ENCODE results near the gene TCF25. TPM values are rescaled to one million over a fixed set of nuclear protein-coding genes. Genes with fewer than 3 reads are reported as not detected.
"Not testable (repeated sequence)": the region's sequence is repeated elsewhere in the genome, so short reads cannot be mapped to it uniquely, and the experiment has no call there.

TCF25 gene
- total RNA-seq, 1 donor from 2014 or later, result 210 TPM

DNA sequence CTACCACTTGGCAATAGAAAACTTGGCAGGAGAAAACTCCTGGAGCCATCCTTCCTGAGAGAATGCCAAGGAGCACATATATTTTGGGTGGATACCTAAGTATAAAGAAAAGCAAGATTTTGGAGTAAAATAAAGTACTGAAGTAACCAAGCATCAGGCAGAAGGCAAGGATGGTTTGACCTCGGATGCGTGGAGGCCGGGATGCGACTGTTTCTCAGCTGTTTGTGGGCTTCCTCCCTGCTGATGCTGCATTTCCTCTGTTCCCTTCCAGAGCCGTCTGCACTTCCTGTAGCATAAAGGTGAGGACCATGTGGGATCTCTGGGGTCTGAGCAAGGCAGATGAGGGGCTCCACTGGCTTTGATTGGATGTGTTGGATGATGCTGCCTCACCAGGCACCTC is 5.5 kb upstream of the TCF25 start:
- Mint-ChIP-seq H3K27ac (ENCODE audit: unreplicated experiment) (no peak overlapping the region), H3K4me3 (ENCODE audit: unreplicated experiment) (no peak overlapping the region), H3K36me3 (ENCODE audit: low read depth, unreplicated experiment) (peaks cover 8% of the 10 kb centered on the region), H3K27me3 (ENCODE audit: unreplicated experiment) (peaks cover 3% of the 10 kb centered on the region), H3K9me3 (ENCODE audit: unreplicated experiment) (no peaks in the 10 kb centered on the region), H3K4me1 (ENCODE audit: unreplicated experiment) (peaks cover 19% of the 10 kb centered on the region)
- no peak for DNase-seq (ENCODE audit: low spot score)
- no peak for TF ChIP-seq CTCF (IDR thresholded peaks at IDR 0.05; ENCODE audit: unreplicated experiment)

DNA sequence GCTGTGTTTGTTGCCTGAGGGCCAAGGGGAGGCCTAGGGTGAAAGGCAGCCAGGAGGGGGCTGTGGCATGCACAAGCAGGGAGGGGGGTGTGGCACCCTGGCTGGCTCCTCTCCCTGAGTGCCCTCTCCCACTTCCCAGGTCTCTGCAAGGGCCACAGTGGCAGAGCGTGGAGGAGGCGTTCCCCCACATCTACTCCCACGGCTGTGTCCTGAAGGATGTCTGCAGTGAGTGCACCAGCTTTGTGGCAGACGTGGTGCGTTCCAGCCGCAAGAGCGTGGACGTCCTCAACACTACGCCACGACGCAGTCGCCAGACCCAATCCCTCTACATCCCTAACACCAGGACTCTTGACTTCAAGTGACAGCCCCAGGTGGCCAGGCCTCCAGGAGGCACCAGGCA is 3.5 kb upstream of the TCF25 start:
- Mint-ChIP-seq H3K9me3 (ENCODE audit: unreplicated experiment) (no peaks in the 10 kb centered on the region), H3K4me3 (ENCODE audit: unreplicated experiment) (no peak overlapping the region), H3K36me3 (ENCODE audit: low read depth, unreplicated experiment) (peaks cover 7% of the 10 kb centered on the region), H3K4me1 (ENCODE audit: unreplicated experiment) (no peaks in the 10 kb centered on the region), H3K27me3 (ENCODE audit: unreplicated experiment) (peaks cover 10% of the 10 kb centered on the region), H3K27ac (ENCODE audit: unreplicated experiment) (no peak overlapping the region)
- no peak for TF ChIP-seq CTCF (IDR thresholded peaks at IDR 0.05; ENCODE audit: unreplicated experiment)
- DNase-seq (ENCODE audit: low spot score), result no peak

GRCh38 chr16:89870440-89870839 is 3.0 kb upstream of the TCF25 start:
- H3K36me3 Mint-ChIP-seq (ENCODE audit: low read depth, unreplicated experiment), result peaks cover 8% of the 10 kb centered on the region

DNA sequence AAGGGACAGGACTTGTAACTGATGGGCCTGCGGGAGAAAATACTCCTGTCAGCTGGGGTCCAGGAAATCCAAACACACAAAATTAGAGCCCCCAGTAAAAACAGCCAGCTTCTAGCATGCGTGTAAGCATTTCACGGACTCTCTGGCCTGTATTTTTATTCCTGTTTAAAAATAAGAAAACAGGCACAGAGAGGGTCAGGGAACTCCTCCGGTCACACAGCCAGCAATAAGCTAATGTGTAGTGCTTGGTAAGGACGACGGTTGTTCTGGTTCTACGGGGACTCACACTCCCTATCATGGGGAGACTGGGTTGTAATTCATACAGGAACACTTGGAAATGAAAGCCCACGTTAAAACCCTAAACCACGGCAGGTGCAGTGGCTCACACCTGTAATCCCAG is 1.5 kb upstream of the TCF25 start:
- Mint-ChIP-seq H3K36me3 (ENCODE audit: low read depth, unreplicated experiment) (peaks cover 8% of the 10 kb centered on the region), H3K27ac (ENCODE audit: unreplicated experiment) (no peak overlapping the region), H3K9me3 (ENCODE audit: unreplicated experiment) (no peaks in the 10 kb centered on the region), H3K4me1 (ENCODE audit: unreplicated experiment) (peaks cover 2% of the 10 kb centered on the region), H3K4me3 (ENCODE audit: unreplicated experiment) (no peak overlapping the region), H3K27me3 (ENCODE audit: unreplicated experiment) (peaks cover 14% of the 10 kb centered on the region)
- TF ChIP-seq CTCF (IDR thresholded peaks at IDR 0.05; ENCODE audit: unreplicated experiment), result no peak
- DNase-seq (ENCODE audit: low spot score), result no peak

More at GRCh38 chr16:89870440-89870839, 3.0 kb upstream of the TCF25 start:
- Mint-ChIP-seq H3K27me3 (ENCODE audit: unreplicated experiment) (peaks cover 14% of the 10 kb centered on the region), H3K4me1 (ENCODE audit: unreplicated experiment) (peaks cover 2% of the 10 kb centered on the region), H3K27ac (ENCODE audit: unreplicated experiment) (no peak overlapping the region), H3K9me3 (ENCODE audit: unreplicated experiment) (no peaks in the 10 kb centered on the region), H3K4me3 (ENCODE audit: unreplicated experiment) (no peak overlapping the region)
- TF ChIP-seq CTCF (IDR thresholded peaks at IDR 0.05; ENCODE audit: unreplicated experiment), result no peak
- DNase-seq (ENCODE audit: low spot score), result no peak

- peak overlapping the region; percentile 79 for H3K4me3 Mint-ChIP-seq (ENCODE audit: unreplicated experiment)
- peaks cover 17% of the 10 kb centered on the region for H3K36me3 Mint-ChIP-seq (ENCODE audit: low read depth, unreplicated experiment)
- H3K27ac Mint-ChIP-seq (ENCODE audit: unreplicated experiment), result peak overlapping the region; percentile 81
- no peak for TF ChIP-seq CTCF (IDR thresholded peaks at IDR 0.05; ENCODE audit: unreplicated experiment)
- peaks cover 14% of the 10 kb centered on the region for H3K27me3 Mint-ChIP-seq (ENCODE audit: unreplicated experiment)
- H3K9me3 Mint-ChIP-seq (ENCODE audit: unreplicated experiment), result no peaks in the 10 kb centered on the region
- DNase-seq (ENCODE audit: low spot score), result peak; percentile 95
- H3K4me1 Mint-ChIP-seq (ENCODE audit: unreplicated experiment), result peaks cover 2% of the 10 kb centered on the region
These were observed 739 bp downstream of the TCF25 start for GRCh38 chr16:89873972-89874689.

- not testable (repeated sequence) for H3K4me3 Mint-ChIP-seq (ENCODE audit: unreplicated experiment); H3K4me1 Mint-ChIP-seq (ENCODE audit: unreplicated experiment); DNase-seq (ENCODE audit: low spot score); H3K27ac Mint-ChIP-seq (ENCODE audit: unreplicated experiment); H3K9me3 Mint-ChIP-seq (ENCODE audit: unreplicated experiment)
- Mint-ChIP-seq H3K36me3 (ENCODE audit: low read depth, unreplicated experiment) (peaks cover 37% of the 10 kb centered on the region), H3K27me3 (ENCODE audit: unreplicated experiment) (peaks cover 11% of the 10 kb centered on the region)
These were observed 5.7 kb downstream of the TCF25 start for GRCh38 chr16:89879123-89879522.
